Natural killer cell (primary cell): ENCODE results near the gene OGFR. TPM values are rescaled to one million over a fixed set of nuclear protein-coding genes. Genes with fewer than 3 reads are reported as not detected.

Experiments used
- ATAC-seq, 3 donors: fragments of 150-1000 bp in 2 of 3; fragments of 200-7000 bp in 1 of 3; cut with Tn5 transposase; 1 replicate in 1 of 3; 2 replicates in 2 of 3; pipeline ENCODE4 v1.10.0; 2021; ENCODE audit warnings: mild to moderate bottlenecking in 2 of 3, moderate library complexity in 2 of 3
- DNase-seq, 2 donors: peaks; one replicate each; pipeline versions ENCODE4 v3.0.0 to v3.0.0-alpha.2; 2013 to 2021; ENCODE audit warnings: mixed read lengths in 1 of 2
- H3K27ac ChIP-seq: one replicate; pipeline ENCODE4 v1.5.1; 2013; ENCODE audit warnings: mild to moderate bottlenecking, low read length
- H3K27me3 ChIP-seq: one replicate; pipeline ENCODE4 v1.6.1; 2013; ENCODE audit warnings: low read length; ENCODE audit not compliant: control insufficient read depth, insufficient read depth
- H3K36me3 ChIP-seq: one replicate; pipeline ENCODE4 v1.6.1; 2013; ENCODE audit warnings: low read length; ENCODE audit not compliant: control insufficient read depth, insufficient read depth
- H3K4me1 ChIP-seq: one replicate; pipeline ENCODE4 v1.6.1; 2013; ENCODE audit warnings: low read length; ENCODE audit not compliant: control insufficient read depth, insufficient read depth
- H3K4me3 ChIP-seq: one replicate; pipeline ENCODE4 v1.5.1; 2013; ENCODE audit warnings: low read length
- H3K9me3 ChIP-seq: one replicate; pipeline ENCODE4 v1.6.1; 2013; ENCODE audit warnings: low read length; ENCODE audit not compliant: control insufficient read depth, insufficient read depth
- H3K27ac Mint-ChIP-seq, 2 donors: one replicate each; pipeline ENCODE4 v1.8.0; 2022; ENCODE audit warnings: mild to moderate bottlenecking in 2 of 2, mixed read lengths in 2 of 2, moderate library complexity in 1 of 2
- H3K27me3 Mint-ChIP-seq, 2 donors: one replicate each; pipeline ENCODE4 v1.8.0; 2022; ENCODE audit warnings: low read depth in 2 of 2, mixed read lengths in 2 of 2
- H3K36me3 Mint-ChIP-seq: one replicate; pipeline ENCODE4 v1.8.0; 2022; ENCODE audit warnings: mixed read lengths
- H3K4me1 Mint-ChIP-seq, 2 donors: one replicate each; pipeline ENCODE4 v1.8.0; 2022; ENCODE audit warnings: mixed read lengths in 2 of 2
- H3K4me3 Mint-ChIP-seq: one replicate; pipeline ENCODE4 v1.8.0; 2022; ENCODE audit warnings: mild to moderate bottlenecking, moderate library complexity, mixed read lengths
- H3K9me3 Mint-ChIP-seq, 2 donors: one replicate each; pipeline ENCODE4 v1.8.0; 2022; ENCODE audit warnings: mixed read lengths in 2 of 2
- WGBS: methylation state at CpG from one replicate; pipeline ENCODE4 v1.1.7; 2013; ENCODE audit warnings: missing lambda C conversion rate; ENCODE audit not compliant: insufficient coverage; 5-methylcytosine and 5-hydroxymethylcytosine counted together
- intact Hi-C: fragments of 100-400 bp; cut with micrococcal nuclease; formaldehyde crosslinking; loops from one replicate; pipeline ENCODE4 v1.14.2; 2022
- total RNA-seq, 4 donors: library from RNA; stranded (reverse); fragments of 120-200 nt in 1 of 4; gene quantifications; one replicate each; pipeline versions ENCODE4 v1.2.3 to v1.2.4, GENCODE V29; 2013 to 2022
- TF ChIP-seq, protein P1 (sequence below): fragments of 200-600 bp; IDR thresholded peaks from one replicate; pipeline ENCODE4 v1.8.0; 2022; ENCODE audit warnings: antibody characterized with exemption

Gene OGFR
- total RNA-seq, 3 donors from 2014 or later (not counting 1 experiment from before 2014, with no cell fraction given): 71.0 to 84.0 (median 83.0) TPM

DNA sequence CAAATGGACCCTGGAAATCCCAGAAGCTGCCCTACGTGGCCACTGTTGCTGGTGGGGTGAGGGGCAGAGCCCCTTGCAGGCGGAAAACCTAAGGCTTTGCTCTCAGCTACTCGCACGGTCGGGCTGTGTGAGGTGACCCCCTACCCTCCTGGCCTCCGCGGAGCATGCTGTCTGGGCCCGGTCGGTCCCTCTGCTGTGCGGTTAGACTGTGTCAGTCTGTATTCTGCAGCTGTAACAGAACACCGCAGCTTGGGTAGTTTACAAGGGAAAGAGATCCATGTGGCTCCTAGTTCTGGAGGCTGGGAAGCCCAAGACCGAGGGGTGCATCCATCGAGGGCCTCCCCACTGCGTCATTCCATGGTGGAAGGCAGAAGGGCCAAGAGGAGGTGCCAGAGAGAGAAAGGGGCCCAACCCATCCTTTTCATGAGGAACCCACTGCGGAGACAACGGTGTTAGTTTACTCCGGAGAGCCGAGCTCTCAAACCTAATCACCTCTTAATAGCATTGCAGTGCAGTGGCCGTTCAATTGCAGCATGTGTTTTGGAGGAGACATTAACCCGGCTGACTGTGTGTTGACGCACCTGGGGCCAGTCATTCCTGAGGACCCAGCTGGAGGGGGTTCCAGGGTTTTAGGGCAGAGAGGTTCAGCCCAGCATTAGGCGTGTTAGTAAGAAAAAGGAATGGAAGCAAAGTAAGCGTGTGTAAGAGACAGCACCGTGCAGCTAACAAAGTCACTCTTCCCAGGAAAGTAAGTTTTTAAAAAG is 30.5 kb downstream of the OGFR start:
- Histone ChIP-seq H3K4me3 (no peak overlapping the region), H3K36me3 (no peaks in the 10 kb centered on the region), H3K27ac (no peak overlapping the region), H3K4me1 (peaks cover 35% of the 10 kb centered on the region), H3K9me3 (no peaks in the 10 kb centered on the region), H3K27me3 (no peaks in the 10 kb centered on the region)
- Mint-ChIP-seq H3K36me3 (no peaks in the 10 kb centered on the region), H3K9me3 (no peaks in the 10 kb centered on the region), H3K4me1 (peaks cover 0 to 10% of the 10 kb centered on the region in 2 donors), H3K27me3 (no peaks in the 10 kb centered on the region), H3K27ac (no peak overlapping the region), H3K4me3 (no peak overlapping the region)
- TF ChIP-seq, protein P1, sequence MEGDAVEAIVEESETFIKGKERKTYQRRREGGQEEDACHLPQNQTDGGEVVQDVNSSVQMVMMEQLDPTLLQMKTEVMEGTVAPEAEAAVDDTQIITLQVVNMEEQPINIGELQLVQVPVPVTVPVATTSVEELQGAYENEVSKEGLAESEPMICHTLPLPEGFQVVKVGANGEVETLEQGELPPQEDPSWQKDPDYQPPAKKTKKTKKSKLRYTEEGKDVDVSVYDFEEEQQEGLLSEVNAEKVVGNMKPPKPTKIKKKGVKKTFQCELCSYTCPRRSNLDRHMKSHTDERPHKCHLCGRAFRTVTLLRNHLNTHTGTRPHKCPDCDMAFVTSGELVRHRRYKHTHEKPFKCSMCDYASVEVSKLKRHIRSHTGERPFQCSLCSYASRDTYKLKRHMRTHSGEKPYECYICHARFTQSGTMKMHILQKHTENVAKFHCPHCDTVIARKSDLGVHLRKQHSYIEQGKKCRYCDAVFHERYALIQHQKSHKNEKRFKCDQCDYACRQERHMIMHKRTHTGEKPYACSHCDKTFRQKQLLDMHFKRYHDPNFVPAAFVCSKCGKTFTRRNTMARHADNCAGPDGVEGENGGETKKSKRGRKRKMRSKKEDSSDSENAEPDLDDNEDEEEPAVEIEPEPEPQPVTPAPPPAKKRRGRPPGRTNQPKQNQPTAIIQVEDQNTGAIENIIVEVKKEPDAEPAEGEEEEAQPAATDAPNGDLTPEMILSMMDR: no peak
- ATAC-seq: no peak
- no peak for DNase-seq
- WGBS: 94% methylated on average over 20 of the region's 24 CpGs
- intact Hi-C loops: no loop called here

DNA sequence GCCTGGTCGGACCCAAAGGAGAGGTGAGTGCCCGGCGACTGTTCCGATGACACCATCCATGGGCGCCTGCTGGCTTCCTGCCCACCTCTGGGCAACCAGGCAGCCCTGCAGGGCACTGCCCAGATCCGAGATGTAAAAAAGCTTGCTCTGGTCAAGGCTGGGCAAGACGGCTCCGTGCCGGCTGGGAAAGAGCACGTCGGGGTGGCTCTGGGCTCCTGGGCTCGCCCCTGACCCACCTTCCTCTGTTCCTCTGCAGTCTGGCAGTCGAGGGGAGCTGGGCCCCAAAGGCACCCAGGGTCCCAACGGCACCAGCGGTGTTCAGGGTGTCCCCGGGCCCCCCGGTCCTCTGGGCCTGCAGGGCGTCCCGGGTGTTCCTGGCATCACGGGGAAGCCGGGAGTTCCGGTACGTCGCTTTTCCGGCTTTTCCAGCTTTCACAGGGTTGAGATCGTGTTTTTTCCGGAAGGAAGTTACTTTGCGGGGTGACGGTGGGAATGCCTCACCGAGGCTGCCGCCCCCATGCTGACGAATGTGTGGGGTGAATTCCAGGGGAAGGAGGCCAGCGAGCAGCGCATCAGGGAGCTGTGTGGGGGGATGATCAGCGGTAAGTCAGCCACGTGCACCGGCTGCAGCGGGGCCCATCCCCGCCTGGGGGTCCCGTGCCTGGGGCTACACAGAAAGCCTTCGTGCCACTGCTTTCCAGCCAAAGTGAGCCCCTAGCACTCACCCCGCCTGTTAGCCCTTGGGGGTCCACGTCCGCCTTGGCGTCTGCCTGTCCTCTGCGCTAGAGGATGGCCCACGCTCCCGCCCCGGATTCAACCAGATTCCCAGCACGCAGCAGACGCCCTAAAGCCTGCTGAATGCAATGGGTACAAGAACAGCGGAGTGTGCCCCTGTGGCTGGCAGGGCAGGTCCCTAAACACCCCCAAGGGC is 31.6 kb downstream of the OGFR start:
- H3K27ac ChIP-seq: no peak overlapping the region
- DNase-seq (no peak), ATAC-seq (no peak)
- TF ChIP-seq, protein P1: no peak
- no peaks in the 10 kb centered on the region for H3K36me3 ChIP-seq
- H3K4me3 Mint-ChIP-seq: no peak overlapping the region
- WGBS: 73% methylated on average over 52 of the region's 52 CpGs
- H3K4me3 ChIP-seq: no peak overlapping the region
- H3K27ac Mint-ChIP-seq: no peak overlapping the region
- H3K27me3 Mint-ChIP-seq: no peaks in the 10 kb centered on the region
- no peaks in the 10 kb centered on the region for H3K27me3 ChIP-seq
- H3K4me1 ChIP-seq: peaks cover 35% of the 10 kb centered on the region
- no peaks in the 10 kb centered on the region for H3K9me3 ChIP-seq
- H3K4me1 Mint-ChIP-seq: peaks cover 0 to 10% of the 10 kb centered on the region in 2 donors
- intact Hi-C loops: no loop called here
- no peaks in the 10 kb centered on the region for H3K36me3 Mint-ChIP-seq
- H3K9me3 Mint-ChIP-seq: no peaks in the 10 kb centered on the region

DNA sequence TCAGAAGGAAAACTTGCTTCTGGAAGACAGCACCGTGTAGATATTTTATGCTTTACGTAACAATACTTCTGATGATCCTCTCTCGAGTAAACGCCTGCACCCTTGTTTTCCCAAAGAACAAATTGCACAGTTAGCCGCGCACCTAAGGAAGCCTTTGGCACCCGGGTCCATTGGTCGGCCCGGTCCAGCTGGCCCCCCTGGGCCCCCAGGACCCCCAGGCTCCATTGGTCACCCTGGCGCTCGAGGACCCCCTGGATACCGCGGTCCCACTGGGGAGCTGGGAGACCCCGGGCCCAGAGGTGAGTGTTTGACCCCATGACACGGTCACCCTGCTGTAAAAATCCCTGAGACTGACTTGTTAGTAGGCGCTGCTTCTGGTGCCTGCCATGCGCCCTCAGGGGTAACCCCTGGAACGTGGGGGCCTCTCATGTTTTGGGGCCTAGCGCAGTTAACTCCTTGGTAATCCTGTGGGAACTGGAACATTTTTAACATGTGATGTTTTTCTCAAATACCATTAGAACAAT is 32.4 kb downstream of the OGFR start:
- H3K4me3 Mint-ChIP-seq: no peak overlapping the region
- no peaks in the 10 kb centered on the region for H3K36me3 Mint-ChIP-seq
- H3K27ac ChIP-seq: no peak overlapping the region
- intact Hi-C loops: no loop called here
- no peaks in the 10 kb centered on the region for H3K9me3 Mint-ChIP-seq
- TF ChIP-seq, protein P1: no peak
- H3K4me1 Mint-ChIP-seq: peaks cover 0 to 10% of the 10 kb centered on the region in 2 donors
- H3K27ac Mint-ChIP-seq: no peak overlapping the region
- H3K27me3 Mint-ChIP-seq: no peaks in the 10 kb centered on the region
- H3K4me1 ChIP-seq: peaks cover 31% of the 10 kb centered on the region
- 94% methylated on average over 19 of the region's 19 CpGs for WGBS
- no peaks in the 10 kb centered on the region for H3K27me3 ChIP-seq
- DNase-seq (no peak), ATAC-seq (no peak)
- H3K36me3 ChIP-seq: no peaks in the 10 kb centered on the region
- no peak overlapping the region for H3K4me3 ChIP-seq
- H3K9me3 ChIP-seq: no peaks in the 10 kb centered on the region
